ENCODE data around the gene CPNE1.

DNA sequence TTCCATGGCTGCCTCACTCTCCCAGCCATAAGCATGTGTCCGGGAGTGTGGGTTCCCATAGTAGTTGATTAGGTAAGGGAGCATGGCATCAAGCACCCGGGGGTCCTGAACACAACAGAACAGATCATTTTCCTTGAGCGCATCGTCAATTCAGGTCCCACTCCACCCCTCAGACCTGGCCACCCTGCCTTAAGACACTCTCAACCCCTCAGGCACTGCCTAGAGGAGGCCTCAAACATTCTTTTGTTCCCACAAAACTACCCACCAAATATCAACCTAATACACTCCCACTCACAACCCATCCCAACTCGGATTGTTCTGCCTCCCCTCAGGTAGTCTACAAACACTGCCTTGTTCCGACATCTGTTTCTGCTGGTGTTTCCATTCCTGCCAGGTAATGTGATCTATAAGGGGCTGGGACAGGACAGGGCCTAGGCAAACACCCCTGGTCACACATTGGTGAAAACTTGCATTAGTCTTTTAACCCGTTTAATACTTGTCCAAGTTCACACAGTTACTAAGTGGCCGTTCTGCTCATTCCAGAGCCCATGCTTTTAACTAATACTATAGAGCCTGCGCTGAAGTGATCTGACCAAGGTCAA is 33.1 kb upstream of the CPNE1 start:
- TF ChIP-seq CTCF (IDR thresholded peaks at IDR 0.05 in 4 of 5, conservative IDR thresholded peaks at IDR 0.05 in 1 of 5) (no peak), POLR2A (IDR thresholded peaks at IDR 0.05) (no peak)
